Neural progenitor cell (in vitro differentiated cells): ENCODE measurements around the gene SLC41A1. TPM values are rescaled to one million over a fixed set of nuclear protein-coding genes. Genes with fewer than 3 reads are reported as not detected.

ENCODE experiments used
- DNase-seq: peaks from one replicate; pipeline ENCODE4 v3.0.0-alpha.2; 2016; ENCODE audit warnings: low spot score
- H2AFZ ChIP-seq: fragments of 200-600 bp; sonication (generic); replicated peaks from 2 replicates; pipeline ENCODE4 v1.6.1; 2016; ENCODE audit warnings: antibody characterized with exemption
- H3F3A ChIP-seq: fragments of 200-600 bp; sonication (generic); 2 replicates; pipeline ENCODE4 v1.6.1; 2016; ENCODE audit warnings: antibody characterized with exemption, low read depth
- H3K27ac ChIP-seq: fragments of 200-600 bp; sonication (generic); 2 replicates; pipeline ENCODE4 v1.5.1; 2016; ENCODE audit warnings: mild to moderate bottlenecking
- H3K27me3 ChIP-seq: fragments of 200-600 bp; sonication (generic); 2 replicates; pipeline ENCODE4 v1.6.1; 2016; ENCODE audit warnings: mild to moderate bottlenecking, moderate library complexity
- H3K36me3 ChIP-seq: fragments of 200-600 bp; sonication (generic); 2 replicates; pipeline ENCODE4 v1.5.1; 2016
- H3K4me1 ChIP-seq: fragments of 200-600 bp; sonication (generic); 2 replicates; pipeline ENCODE4 v1.6.1; 2016; ENCODE audit warnings: mixed run types
- H3K4me2 ChIP-seq: fragments of 200-600 bp; sonication (generic); 2 replicates; pipeline ENCODE4 v1.6.1; 2016
- H3K4me3 ChIP-seq: fragments of 200-600 bp; sonication (generic); 2 replicates; pipeline ENCODE4 v1.5.1; 2016
- H3K79me2 ChIP-seq: fragments of 200-600 bp; sonication (generic); 2 replicates; pipeline ENCODE4 v1.6.1; 2016; ENCODE audit warnings: low read depth
- H3K9ac ChIP-seq: fragments of 200-600 bp; sonication (generic); 2 replicates; pipeline ENCODE4 v1.6.1; 2016
- H3K9me3 ChIP-seq: fragments of 200-600 bp; sonication (generic); 2 replicates; pipeline ENCODE4 v1.5.1; 2016; ENCODE audit warnings: low read depth
- H4K20me1 ChIP-seq: fragments of 200-600 bp; sonication (generic); 2 replicates; pipeline ENCODE4 v1.6.1; 2016; ENCODE audit warnings: low read depth
- H3K27ac Mint-ChIP-seq: 3 replicates; pipeline ENCODE4 v1.8.0; 2021; ENCODE audit warnings: mixed read lengths
- H3K27me3 Mint-ChIP-seq: 2 replicates; pipeline ENCODE4 v1.8.0; 2022; ENCODE audit warnings: low read depth, mild to moderate bottlenecking, inconsistent platforms, moderate library complexity, mixed read lengths; ENCODE audit not compliant: insufficient read depth
- H3K36me3 Mint-ChIP-seq: 3 replicates; pipeline ENCODE4 v1.8.0; 2021; ENCODE audit warnings: mixed read lengths
- H3K4me1 Mint-ChIP-seq: 3 replicates; pipeline ENCODE4 v1.8.0; 2021; ENCODE audit warnings: mixed read lengths
- H3K4me3 Mint-ChIP-seq: 3 replicates; pipeline ENCODE4 v1.8.0; 2021; ENCODE audit warnings: mild to moderate bottlenecking, moderate library complexity, mixed read lengths
- H3K9me3 Mint-ChIP-seq: 3 replicates; pipeline ENCODE4 v1.8.0; 2020; ENCODE audit warnings: mixed read lengths
- EZH2 ChIP-seq: fragments of 200-600 bp; sonication (generic); IDR thresholded peaks from 2 replicates; pipeline ENCODE4 v1.6.1; 2017; ENCODE audit warnings: antibody characterized with exemption, mild to moderate bottlenecking, moderate library complexity
- EZH2phosphoT487 ChIP-seq: fragments of 200-600 bp; sonication (generic); IDR thresholded peaks from 2 replicates; pipeline ENCODE4 v1.6.1; 2017; ENCODE audit warnings: antibody characterized with exemption
- total RNA-seq: library from RNA; depleted of rRNA; stranded (reverse); fragments of >200 nt; gene quantifications from 2 replicates; pipeline ENCODE4 v1.2.3, GENCODE V29; 2015; ENCODE audit warnings: low replicate concordance
- TF ChIP-seq, protein P1 (sequence below): fragments of 200-600 bp; sonication (generic); IDR thresholded peaks from 2 replicates; pipeline ENCODE4 v1.5.1; 2017; ENCODE audit warnings: antibody characterized with exemption, mild to moderate bottlenecking

The SLC41A1 gene
- total RNA-seq, 1 donor from 2014 or later: 10.4 TPM

DNA sequence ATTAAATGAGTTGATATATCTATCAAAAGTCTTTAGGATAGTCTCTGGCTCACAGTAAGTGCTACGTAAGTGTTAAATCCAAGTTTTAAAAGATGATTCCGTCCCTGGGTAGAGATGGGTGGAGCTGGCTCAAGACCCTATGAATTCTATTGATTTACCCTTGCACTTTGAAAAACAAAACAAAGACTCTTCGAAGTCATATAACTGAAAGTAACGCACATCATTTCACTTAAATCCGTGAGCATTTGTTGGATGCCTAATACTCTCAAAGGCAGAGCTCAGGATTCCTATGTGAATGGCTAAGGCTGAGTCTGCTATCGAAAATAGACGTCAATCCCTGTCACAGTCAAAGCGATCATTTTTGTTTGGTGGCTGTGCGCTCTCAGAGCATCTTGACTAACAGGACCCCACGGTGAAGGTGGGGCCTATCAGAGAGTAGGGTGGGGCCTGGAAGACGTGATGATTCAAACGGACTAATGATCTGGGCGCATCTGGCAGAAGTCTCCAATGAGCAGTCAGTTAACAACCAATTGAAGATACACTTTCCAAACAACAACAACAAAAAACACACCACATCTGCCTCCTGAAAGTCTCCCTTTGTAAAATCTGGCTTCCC is 61.9 kb downstream of the SLC41A1 start:
- Mint-ChIP-seq H3K9me3 (no peaks in the 10 kb centered on the region), H3K27me3 (peaks cover 8% of the 10 kb centered on the region), H3K36me3 (peaks cover 15% of the 10 kb centered on the region), H3K4me1 (peaks cover 32% of the 10 kb centered on the region), H3K4me3 (peak overlapping the region; percentile 95), H3K27ac (peak overlapping the region; percentile 99)
- Histone ChIP-seq H3K79me2 (peaks cover 37% of the 10 kb centered on the region), H3K4me1 (peaks cover 18% of the 10 kb centered on the region), H2AFZ (peak overlapping the region; percentile 22), H3K27me3 (no peaks in the 10 kb centered on the region), H3K27ac (no peak overlapping the region), H3F3A (peaks cover 42% of the 10 kb centered on the region), H3K36me3 (peaks cover 5% of the 10 kb centered on the region), H3K9ac (no peak overlapping the region), H4K20me1 (peaks cover 30% of the 10 kb centered on the region), H3K9me3 (no peaks in the 10 kb centered on the region), H3K4me3 (peak overlapping the region; percentile 86), H3K4me2 (no peak overlapping the region)
- peak; percentile 10 for DNase-seq
- no peak for TF ChIP-seq EZH2
- TF ChIP-seq, protein P1, sequence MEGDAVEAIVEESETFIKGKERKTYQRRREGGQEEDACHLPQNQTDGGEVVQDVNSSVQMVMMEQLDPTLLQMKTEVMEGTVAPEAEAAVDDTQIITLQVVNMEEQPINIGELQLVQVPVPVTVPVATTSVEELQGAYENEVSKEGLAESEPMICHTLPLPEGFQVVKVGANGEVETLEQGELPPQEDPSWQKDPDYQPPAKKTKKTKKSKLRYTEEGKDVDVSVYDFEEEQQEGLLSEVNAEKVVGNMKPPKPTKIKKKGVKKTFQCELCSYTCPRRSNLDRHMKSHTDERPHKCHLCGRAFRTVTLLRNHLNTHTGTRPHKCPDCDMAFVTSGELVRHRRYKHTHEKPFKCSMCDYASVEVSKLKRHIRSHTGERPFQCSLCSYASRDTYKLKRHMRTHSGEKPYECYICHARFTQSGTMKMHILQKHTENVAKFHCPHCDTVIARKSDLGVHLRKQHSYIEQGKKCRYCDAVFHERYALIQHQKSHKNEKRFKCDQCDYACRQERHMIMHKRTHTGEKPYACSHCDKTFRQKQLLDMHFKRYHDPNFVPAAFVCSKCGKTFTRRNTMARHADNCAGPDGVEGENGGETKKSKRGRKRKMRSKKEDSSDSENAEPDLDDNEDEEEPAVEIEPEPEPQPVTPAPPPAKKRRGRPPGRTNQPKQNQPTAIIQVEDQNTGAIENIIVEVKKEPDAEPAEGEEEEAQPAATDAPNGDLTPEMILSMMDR: no peak
- no peak for TF ChIP-seq EZH2phosphoT487

- peak within 1 kb of the TSS; percentile 99 for H3K27ac Mint-ChIP-seq
Observed at GRCh38 chr1:205750138-205751035, 62.6 kb downstream of the SLC41A1 start, which contains the start of gene NUCKS1. Gene NUCKS1 (minus strand): TSS chr1:205750182. CDS start chr1:205749973, 209 bp downstream.

More at GRCh38 chr1:205750138-205751035, 62.6 kb downstream of the SLC41A1 start, which contains the start of gene NUCKS1:
- Histone ChIP-seq H3K79me2 (peaks cover 44% of the 10 kb centered on the region), H3K27ac (peak within 1 kb of the TSS; percentile 97), H3K4me2 (peak within 1 kb of the TSS; percentile 96), H3K9me3 (no peaks in the 10 kb centered on the region), H3K36me3 (peaks cover 5% of the 10 kb centered on the region), H2AFZ (peak within 1 kb of the TSS; percentile 99), H3K27me3 (no peaks in the 10 kb centered on the region), H3K4me3 (peak within 1 kb of the TSS; percentile 86), H3K9ac (peak within 1 kb of the TSS; percentile 95), H4K20me1 (peaks cover 37% of the 10 kb centered on the region), H3K4me1 (peaks cover 25% of the 10 kb centered on the region), H3F3A (peaks cover 49% of the 10 kb centered on the region)
- peak within 1 kb of the TSS; percentile 95 for H3K4me3 Mint-ChIP-seq
- H3K4me1 Mint-ChIP-seq: peaks cover 35% of the 10 kb centered on the region
- H3K36me3 Mint-ChIP-seq: peaks cover 17% of the 10 kb centered on the region
- peaks cover 8% of the 10 kb centered on the region for H3K27me3 Mint-ChIP-seq
- H3K9me3 Mint-ChIP-seq: no peaks in the 10 kb centered on the region
- TF ChIP-seq, protein P1: peak; percentile 25
- TF ChIP-seq EZH2phosphoT487: peak; percentile 28
- TF ChIP-seq EZH2: no peak
- peak; percentile 99 for DNase-seq
